ENCODE data around the gene PODN.
A peak's percentile ranks its signal among the peaks of the same experiment; 100 is the strongest.

PODN gene

DNA sequence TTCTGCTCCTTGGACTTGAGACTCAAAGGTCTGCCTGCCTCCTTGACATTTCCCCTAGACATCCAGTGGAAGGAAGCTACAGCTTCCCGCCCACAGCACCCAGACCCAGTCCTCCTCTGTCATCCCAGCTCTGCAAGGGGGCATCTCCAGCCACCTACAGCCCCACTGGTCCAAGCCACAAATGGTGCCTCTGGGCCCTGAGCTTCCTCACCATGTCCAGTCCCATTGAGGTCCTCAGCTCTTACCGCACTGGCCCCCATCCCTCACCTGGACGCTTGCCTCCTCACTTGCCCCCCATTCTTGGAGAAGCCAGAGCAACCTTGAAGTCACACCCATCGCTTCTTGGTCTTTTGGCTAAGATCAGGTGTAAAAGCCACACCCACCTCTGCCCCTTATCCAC lies 13.2 kb downstream of the PODN start:
- DNase-seq = no peak

- DNase-seq = no peak
Measured at GRCh38 chr1:53075761-53076163, 13.7 kb downstream of the PODN start.

DNA sequence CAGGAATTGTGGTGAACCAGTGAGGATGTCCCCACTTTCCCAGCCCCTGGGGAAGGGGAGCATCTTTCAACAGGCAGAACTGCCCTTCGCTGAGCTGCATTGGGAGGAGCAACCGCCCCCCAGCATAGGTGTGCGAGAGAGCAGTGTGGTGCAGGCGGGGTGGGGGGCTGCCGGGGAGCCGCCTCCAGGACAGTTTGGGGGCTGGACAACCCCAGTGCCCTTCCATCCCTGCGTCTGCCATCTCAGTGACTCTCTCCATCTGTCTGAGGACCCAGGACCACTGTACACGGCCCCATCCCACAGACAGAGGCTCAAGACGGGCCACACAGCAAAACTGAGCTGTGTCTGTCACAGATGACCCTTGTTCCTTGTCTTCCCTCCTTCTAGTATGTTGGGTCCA lies 14.2 kb downstream of the PODN start:
- no peak for DNase-seq

- DNase-seq = no peak
Measured at GRCh38 chr1:53076721-53077598, 14.9 kb downstream of the PODN start.

DNA sequence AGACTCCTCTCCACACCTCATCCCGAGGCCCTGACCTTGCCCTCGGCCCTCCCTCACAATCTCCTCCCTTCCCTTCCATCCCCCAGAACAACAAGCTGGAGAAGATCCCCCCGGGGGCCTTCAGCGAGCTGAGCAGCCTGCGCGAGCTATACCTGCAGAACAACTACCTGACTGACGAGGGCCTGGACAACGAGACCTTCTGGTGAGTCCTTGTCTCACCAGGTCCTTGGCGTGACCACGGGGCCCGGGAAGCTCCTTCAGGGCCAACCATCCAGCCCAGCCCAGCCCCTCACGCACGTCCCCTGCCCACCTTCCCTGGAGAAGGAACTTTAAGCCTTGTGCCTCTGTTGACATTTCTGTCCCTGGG lies 15.6 kb downstream of the PODN start:
- DNase-seq = no peak

DNA sequence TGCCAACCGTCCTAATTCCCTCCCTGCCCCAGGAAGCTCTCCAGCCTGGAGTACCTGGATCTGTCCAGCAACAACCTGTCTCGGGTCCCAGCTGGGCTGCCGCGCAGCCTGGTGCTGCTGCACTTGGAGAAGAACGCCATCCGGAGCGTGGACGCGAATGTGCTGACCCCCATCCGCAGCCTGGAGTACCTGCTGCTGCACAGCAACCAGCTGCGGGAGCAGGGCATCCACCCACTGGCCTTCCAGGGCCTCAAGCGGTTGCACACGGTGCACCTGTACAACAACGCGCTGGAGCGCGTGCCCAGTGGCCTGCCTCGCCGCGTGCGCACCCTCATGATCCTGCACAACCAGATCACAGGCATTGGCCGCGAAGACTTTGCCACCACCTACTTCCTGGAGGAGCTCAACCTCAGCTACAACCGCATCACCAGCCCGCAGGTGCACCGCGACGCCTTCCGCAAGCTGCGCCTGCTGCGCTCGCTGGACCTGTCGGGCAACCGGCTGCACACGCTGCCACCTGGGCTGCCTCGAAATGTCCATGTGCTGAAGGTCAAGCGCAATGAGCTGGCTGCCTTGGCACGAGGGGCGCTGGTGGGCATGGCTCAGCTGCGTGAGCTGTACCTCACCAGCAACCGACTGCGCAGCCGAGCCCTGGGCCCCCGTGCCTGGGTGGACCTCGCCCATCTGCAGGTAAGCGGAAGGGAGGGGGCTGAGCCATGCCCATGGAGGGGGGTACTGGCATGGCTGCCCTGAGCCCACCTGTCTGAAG lies 16.5 kb downstream of the PODN start:
- DNase-seq = no peak

DNA sequence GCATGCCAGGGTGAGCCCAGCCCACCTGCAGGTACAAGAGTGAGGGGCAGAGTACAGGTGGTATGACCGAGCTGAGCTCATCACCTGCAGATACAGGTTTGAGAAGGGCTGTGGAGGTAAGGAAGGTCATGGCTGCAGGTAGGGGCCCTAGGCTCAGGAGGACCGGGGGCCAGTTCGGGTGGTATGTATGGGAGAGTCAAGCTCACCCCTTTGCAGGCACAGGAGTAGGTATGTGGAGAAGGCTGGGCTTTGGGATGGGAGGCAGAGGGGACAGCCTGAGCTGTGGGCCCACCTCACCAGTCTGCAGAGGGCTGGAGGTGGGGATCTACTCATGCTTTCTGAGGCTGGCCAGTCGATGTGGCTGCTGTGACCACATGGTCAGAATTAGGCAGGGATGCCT lies 17.2 kb downstream of the PODN start:
- DNase-seq = no peak

DNA sequence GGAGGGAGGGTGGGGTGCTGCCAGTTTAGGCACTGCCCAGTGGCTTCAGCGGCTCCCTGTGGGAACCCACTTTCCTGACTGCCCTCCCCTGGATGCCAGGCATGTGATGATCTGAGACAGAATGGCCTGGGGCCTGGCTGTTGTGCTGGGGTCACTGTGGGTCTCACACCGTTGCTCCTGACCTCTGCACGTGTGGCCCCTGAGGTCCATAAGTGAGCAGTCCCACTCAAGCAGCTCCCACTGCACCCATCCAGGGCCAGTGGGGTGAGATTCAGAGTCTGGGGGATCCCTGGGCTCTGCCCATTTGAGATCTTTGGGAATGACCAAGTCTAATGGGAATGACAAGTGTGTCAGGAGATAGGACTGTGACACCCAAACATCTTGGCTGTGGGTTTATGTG lies 18.0 kb downstream of the PODN start:
- no peak for DNase-seq

DNA sequence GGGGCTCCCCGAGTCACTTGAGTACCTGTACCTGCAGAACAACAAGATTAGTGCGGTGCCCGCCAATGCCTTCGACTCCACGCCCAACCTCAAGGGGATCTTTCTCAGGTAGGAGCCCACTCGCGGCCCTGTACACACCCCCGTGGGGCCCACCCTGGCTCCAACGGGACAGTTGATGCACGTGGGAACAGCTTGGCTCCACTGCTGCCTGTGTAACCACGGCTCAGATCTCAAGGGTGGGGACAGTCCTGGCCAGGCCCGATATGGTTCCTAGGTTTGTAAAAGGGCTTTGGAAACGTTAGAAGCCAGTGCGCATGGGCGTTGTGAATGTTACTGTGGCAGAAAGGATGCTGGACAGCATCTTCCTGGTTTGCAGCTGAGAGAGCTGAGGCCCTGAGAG lies 18.8 kb downstream of the PODN start:
- DNase-seq = no peak

DNA sequence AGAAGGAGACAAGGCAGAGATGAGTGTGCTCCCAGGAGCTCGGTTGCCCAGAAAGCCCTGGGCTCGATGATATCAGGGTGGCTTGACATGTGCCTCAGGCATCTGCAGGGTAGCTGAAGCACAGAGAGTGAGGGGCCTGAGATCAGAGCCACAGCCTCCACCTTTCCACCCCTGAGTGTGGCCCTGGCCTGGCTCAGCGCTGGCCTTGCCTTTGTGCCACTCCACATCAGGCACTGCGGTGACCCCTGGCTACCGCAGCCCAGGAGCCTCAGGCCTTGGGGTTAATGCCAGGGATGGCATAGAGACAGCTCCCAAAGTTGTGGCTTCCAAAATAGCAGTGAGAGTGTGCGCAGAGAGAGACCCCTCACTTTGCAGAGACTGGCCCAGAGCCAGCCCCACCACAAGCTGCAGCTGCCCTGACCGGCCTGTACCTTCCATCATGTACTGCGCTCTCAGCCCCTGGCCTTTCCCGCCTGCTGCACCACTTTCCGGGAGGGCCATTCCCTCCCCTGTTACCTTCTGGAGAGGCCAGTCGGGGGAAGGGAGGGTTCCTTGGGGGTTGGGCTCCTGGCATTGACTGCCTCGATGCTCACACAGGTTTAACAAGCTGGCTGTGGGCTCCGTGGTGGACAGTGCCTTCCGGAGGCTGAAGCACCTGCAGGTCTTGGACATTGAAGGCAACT lies 19.5 kb downstream of the PODN start:
- no peak for DNase-seq

- no peak for DNase-seq
Measured at GRCh38 chr1:53082826-53083455, 20.9 kb downstream of the PODN start.

- no peak for DNase-seq
Measured at GRCh38 chr1:53083636-53084588, 21.9 kb downstream of the PODN start.

DNA sequence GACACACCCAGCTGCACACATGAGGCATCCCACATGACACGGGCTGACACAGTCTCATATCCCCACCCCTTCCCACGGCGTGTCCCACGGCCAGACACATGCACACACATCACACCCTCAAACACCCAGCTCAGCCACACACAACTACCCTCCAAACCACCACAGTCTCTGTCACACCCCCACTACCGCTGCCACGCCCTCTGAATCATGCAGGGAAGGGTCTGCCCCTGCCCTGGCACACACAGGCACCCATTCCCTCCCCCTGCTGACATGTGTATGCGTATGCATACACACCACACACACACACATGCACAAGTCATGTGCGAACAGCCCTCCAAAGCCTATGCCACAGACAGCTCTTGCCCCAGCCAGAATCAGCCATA lies 22.6 kb downstream of the PODN start:
- DNase-seq = no peak

DNA sequence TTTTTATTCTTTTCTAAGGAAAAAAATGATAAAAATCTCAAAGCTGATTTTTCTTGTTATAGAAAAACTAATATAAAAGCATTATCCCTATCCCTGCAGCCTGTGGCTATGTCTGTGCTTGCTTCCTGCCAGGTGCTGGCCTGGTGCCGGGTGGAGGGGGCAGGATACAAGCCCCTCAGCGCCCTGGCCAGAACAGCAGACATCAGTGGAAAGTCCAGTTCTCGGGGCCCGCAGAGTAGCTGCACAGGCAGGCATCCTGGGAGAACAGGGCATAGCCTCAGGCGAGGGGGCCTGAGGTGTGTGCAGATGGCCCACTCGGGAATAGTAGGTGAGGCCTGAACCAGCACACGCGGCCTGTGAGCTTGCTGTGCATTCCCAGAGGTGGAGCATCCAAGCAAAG lies 23.4 kb downstream of the PODN start:
- no peak for DNase-seq

DNA sequence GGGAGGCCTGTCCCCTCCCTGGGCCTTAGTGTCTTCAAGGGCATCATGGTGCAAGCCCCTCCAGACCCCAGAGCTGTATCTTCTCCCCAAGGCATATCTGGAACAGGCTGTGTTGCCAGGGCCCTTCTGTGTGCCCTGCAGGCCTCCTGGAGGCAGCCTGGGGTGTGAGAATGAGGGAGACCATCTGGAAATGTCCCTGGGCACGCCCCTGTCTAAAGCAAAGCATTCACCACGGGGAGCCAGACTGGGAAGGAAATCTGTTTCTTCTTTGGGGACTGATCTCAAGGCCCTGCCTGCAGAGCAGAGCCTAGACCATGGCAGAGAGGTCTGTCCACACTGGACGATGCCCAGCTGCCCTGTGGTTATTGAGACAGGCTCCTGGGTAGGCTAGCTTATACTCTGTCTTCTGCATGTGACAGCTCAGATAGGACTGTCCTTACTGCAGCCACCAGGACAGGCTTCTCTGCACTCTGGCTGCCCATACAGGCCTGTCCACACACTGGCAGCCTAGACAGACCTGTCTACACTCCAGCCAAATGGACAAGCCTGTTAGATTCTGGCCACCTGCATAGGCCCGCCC lies 24.6 kb downstream of the PODN start:
- no peak for DNase-seq

DNA sequence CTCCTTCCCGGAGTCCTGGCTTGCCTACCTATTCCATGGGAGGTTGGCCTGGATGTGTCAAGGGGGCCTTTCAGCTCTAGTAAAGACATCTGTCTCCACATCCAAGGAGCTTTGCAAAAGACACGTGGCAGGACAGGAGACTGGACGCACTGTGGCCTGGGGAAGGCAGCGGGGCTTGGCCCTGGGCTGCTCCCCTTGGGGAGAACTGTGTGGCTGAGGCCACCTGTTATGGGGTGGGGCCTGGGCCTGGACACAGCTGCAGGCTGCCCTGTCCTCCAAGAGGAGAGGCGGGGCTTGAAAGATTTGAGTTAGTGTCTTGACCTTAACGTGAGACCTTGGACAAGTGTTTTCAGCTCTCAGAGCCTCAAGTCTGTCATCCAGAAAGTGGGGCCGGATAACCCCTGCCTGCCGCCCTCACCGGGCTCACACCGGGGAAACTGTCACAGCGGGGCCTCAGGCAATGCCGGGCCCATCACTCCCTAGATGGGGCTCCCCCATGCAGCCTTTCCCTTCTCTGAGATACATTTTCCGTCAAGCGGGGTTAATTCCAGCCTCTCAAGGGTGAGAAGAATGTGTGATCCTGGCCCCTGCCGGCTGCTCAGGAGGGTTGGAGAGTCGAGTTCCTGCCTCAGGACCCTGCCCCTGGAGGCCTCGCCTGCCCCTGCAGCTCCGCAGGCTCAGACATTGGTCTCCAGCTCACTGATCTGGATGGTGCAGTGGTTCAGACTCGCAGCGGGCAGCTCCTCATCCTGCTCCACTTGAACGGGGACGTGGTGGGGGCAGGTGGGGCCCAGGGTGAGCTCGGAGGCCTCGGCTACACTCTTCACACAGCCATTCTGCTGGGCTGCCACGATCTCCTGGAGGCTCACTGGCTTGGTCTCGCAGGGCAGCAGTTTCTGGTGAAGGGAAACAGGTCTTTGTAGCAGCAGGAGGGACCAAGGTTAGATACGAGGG lies 25.6 kb downstream of the PODN start:
- no peak for DNase-seq

DNA sequence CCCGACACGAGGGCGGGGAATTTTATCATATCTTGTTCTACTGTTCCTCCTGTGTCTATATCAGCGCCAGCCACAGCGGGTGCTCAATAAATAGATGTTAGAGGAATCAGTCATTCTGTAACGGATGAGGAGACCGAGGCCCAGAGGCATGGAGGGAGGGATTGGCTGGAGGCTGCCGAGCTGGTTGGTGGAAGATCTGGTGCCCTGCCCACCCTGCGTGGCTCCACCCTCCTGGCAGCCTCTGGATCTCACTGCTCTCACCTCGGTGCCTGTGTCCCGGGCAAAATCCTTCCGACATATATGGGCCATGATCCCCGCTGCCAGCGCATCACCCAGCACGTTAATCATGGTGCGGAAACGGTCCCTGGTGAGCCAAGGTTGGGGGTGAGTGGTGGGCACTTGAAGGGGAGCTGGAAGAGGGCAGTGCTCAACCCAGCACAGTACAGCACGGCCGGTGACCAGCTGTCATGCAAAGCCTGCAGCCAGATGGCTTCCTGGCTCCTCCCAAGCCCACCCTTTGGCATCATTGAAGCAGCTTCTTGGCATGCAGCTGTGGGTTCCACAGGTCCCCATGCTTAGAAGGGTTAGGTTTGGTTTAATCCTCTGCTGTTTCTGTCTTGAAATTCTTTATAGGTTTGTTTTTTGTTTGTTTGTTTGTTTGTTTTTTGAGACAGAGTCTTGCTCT lies 26.7 kb downstream of the PODN start:
- no peak for DNase-seq

DNA sequence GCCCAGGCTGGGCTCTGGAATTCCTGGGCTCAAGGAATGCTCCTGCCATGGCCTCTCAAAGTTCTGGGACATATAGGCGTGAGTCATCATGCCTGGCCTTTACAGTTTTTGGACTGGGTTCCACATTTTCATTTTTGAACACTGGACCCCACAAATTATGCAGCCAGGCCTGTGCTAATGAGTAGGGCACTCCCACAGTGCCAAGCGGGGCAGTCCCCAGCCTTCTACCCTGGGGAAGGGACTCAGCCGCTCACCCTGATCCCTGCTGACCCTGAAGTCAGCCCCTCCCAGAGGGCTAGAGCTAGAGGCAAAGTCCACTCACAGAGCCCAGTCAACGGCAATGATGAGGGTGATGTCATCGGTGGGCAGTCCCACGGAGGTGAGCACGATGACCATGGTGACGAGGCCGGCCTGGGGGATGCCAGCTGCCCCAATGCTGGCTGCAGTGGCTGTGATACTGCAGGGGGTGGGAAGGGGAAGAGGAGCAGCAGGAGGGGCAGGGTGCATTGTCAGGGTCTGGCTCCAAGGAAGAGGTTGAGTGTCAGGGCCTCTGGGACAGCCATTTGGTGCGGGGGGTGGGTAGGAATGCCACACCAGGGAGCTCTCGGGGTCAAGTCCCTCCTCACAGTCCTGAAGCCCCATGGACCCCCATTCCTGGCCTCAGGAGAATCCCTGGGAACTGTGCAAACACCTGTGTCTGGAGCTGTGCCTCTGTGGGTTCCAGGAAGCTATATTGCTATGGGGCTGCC lies 27.6 kb downstream of the PODN start:
- DNase-seq = peak; percentile 52
